IMR-90 (cell line): Measurements from ENCODE around the gene DRD2. TPM values are rescaled to one million over a fixed set of nuclear protein-coding genes. Genes with fewer than 3 reads are reported as not detected.

Experiments
- ATAC-seq: fragments of 200-7000 bp; cut with Tn5 transposase; 2 replicates; pipeline ENCODE4 v1.9.1; 2020; ENCODE audit warnings: low read depth, mild to moderate bottlenecking, moderate library complexity
- BruUV-seq: library from RNA; stranded (reverse); fragments of 400-500 nt; replicated peaks from 2 replicates; lab custom pipeline; 2021; lab: Mats Ljungman, UMichigan
- CTCF ChIA-PET: fragments of 300-600 bp; formaldehyde crosslinking; extraction: SDS; loops from one replicate; lab custom pipeline; 2021; ENCODE audit warnings: antibody characterized with exemption; lab: Yijun Ruan, JAX
- POLR2A ChIA-PET: fragments of 300-600 bp; sonication (Branson Sonifier 250); formaldehyde crosslinking; loops from one replicate; lab custom pipeline; 2022; ENCODE audit warnings: antibody characterized with exemption; ENCODE audit not compliant: unreplicated experiment; lab: Charles Lee
- DNase-seq: peaks from one replicate; pipeline ENCODE4 v3.0.0; 2013
- H2AFZ ChIP-seq: replicated peaks from 2 replicates; pipeline ENCODE3; 2013; ENCODE audit warnings: low read length, mild to moderate bottlenecking; ENCODE audit not compliant: poor library complexity
- H2AK5ac ChIP-seq: 2 replicates; pipeline ENCODE4 v1.6.1; 2013; ENCODE audit warnings: low read depth, low read length, inconsistent platforms
- H2AK9ac ChIP-seq: replicated peaks from 2 replicates; pipeline ENCODE3; 2013; ENCODE audit warnings: mild to moderate bottlenecking, low read depth, low read length, moderate library complexity; ENCODE audit not compliant: poor library complexity
- H2BK120ac ChIP-seq: 2 replicates; pipeline ENCODE4 v1.6.1; 2013; ENCODE audit warnings: low read depth, low read length, inconsistent platforms
- H2BK15ac ChIP-seq: 3 replicates; pipeline ENCODE4 v1.6.1; 2013; ENCODE audit warnings: low read depth, low read length, inconsistent platforms
- H2BK20ac ChIP-seq: 2 replicates; pipeline ENCODE4 v1.6.1; 2013; ENCODE audit warnings: low read depth, mild to moderate bottlenecking, inconsistent platforms, low read length, moderate library complexity
- H2BK5ac ChIP-seq: 2 replicates; pipeline ENCODE4 v1.6.1; 2013; ENCODE audit warnings: mild to moderate bottlenecking, low read depth, low read length, inconsistent platforms; ENCODE audit not compliant: poor library complexity, severe bottlenecking
- H3K14ac ChIP-seq: replicated peaks from 2 replicates; pipeline ENCODE4 v1.6.1; 2013; ENCODE audit warnings: low read depth, low read length, inconsistent platforms
- H3K18ac ChIP-seq: 2 replicates; pipeline ENCODE4 v1.6.1; 2013; ENCODE audit warnings: low read depth, low read length, control low read depth
- H3K23ac ChIP-seq: 2 replicates; pipeline ENCODE4 v1.6.1; 2013; ENCODE audit warnings: low read depth, low read length, inconsistent platforms
- H3K27ac ChIP-seq: 2 replicates; pipeline ENCODE4 v1.5.1; 2013; ENCODE audit warnings: mild to moderate bottlenecking, control low read depth, low read length; ENCODE audit not compliant: insufficient read depth
- H3K27me3 ChIP-seq: 2 replicates; pipeline ENCODE4 v1.6.1; 2013; ENCODE audit warnings: low read length; ENCODE audit not compliant: control insufficient read depth, insufficient read depth
- H3K36me3 ChIP-seq: 2 replicates; pipeline ENCODE4 v1.6.1; 2013; ENCODE audit warnings: low read length, mixed read lengths; ENCODE audit not compliant: control insufficient read depth, insufficient read depth
- H3K4ac ChIP-seq: 2 replicates; pipeline ENCODE4 v1.6.1; 2013; ENCODE audit warnings: low read depth, low read length, inconsistent platforms
- H3K4me1 ChIP-seq: 2 replicates; pipeline ENCODE4 v1.6.1; 2013; ENCODE audit warnings: low read length, mixed read lengths; ENCODE audit not compliant: control insufficient read depth, insufficient read depth
- H3K4me2 ChIP-seq: 2 replicates; pipeline ENCODE4 v1.6.1; 2013; ENCODE audit warnings: low read depth, mild to moderate bottlenecking, control low read depth, low read length, moderate library complexity
- H3K4me3 ChIP-seq: 2 replicates; pipeline ENCODE4 v1.5.1; 2013; ENCODE audit warnings: low read depth, mild to moderate bottlenecking, control low read depth, low read length, moderate library complexity; ENCODE audit not compliant: insufficient read depth
- H3K56ac ChIP-seq: 2 replicates; pipeline ENCODE4 v1.6.1; 2013; ENCODE audit warnings: low read length, inconsistent platforms; ENCODE audit not compliant: insufficient read depth; ENCODE audit errors: extremely low read depth
- H3K79me1 ChIP-seq, 2 experiments: 2 replicates each; pipeline ENCODE4 v1.6.1; 2013; ENCODE audit warnings: low read length in 2 of 2, inconsistent platforms in 1 of 2, low read depth in 1 of 2
- H3K9ac ChIP-seq: 2 replicates; pipeline ENCODE4 v1.6.1; 2013; ENCODE audit warnings: low read depth, low read length, control low read depth
- H3K9me1 ChIP-seq: 2 replicates; pipeline ENCODE4 v1.6.1; 2013; ENCODE audit warnings: low read length, inconsistent platforms; ENCODE audit not compliant: insufficient read depth
- H3K9me3 ChIP-seq: 2 replicates; pipeline ENCODE4 v1.6.1; 2013; ENCODE audit warnings: low read length; ENCODE audit not compliant: control insufficient read depth, insufficient read depth
- H4K20me1 ChIP-seq: 2 replicates; pipeline ENCODE4 v1.6.1; 2013; ENCODE audit warnings: low read length, inconsistent platforms; ENCODE audit not compliant: insufficient read depth
- H4K5ac ChIP-seq: 2 replicates; pipeline ENCODE4 v1.6.1; 2013; ENCODE audit warnings: mild to moderate bottlenecking, low read depth, low read length, control low read depth
- H4K8ac ChIP-seq, 2 experiments: 2 replicates each; pipeline ENCODE4 v1.6.1; 2013; ENCODE audit warnings: low read depth in 2 of 2, low read length in 2 of 2, control low read depth in 1 of 2, inconsistent platforms in 1 of 2
- H4K91ac ChIP-seq: 2 replicates; pipeline ENCODE4 v1.6.1; 2013; ENCODE audit warnings: low read depth, low read length, inconsistent platforms; ENCODE audit not compliant: insufficient read depth
- BHLHE40 ChIP-seq: fragments of 150-350 bp; IDR thresholded peaks from 2 replicates; pipeline ENCODE4 v1.6.1; 2016; ENCODE audit warnings: mild to moderate bottlenecking, low read depth, low read length
- CEBPB ChIP-seq: IDR thresholded peaks from 2 replicates; pipeline ENCODE4 v1.6.1; 2012; ENCODE audit warnings: low read depth, low read length, improper control_type of control experiment
- CHD1 ChIP-seq: IDR thresholded peaks from 2 replicates; pipeline ENCODE4 v1.6.1; 2012; ENCODE audit warnings: low read depth, low read length, improper control_type of control experiment
- FOS ChIP-seq: fragments of 150-350 bp; IDR thresholded peaks from 2 replicates; pipeline ENCODE4 v1.6.1; 2016; ENCODE audit warnings: low read depth, low read length
- MAFK ChIP-seq: IDR thresholded peaks from 2 replicates; pipeline ENCODE4 v1.6.1; 2012; ENCODE audit warnings: low read depth, low read length, improper control_type of control experiment
- MAZ ChIP-seq: IDR thresholded peaks from 2 replicates; pipeline ENCODE4 v1.6.1; 2012; ENCODE audit warnings: low read depth, mild to moderate bottlenecking, low read length, improper control_type of control experiment, moderate library complexity, borderline replicate concordance
- MXI1 ChIP-seq: IDR thresholded peaks from 2 replicates; pipeline ENCODE4 v1.6.1; 2012; ENCODE audit warnings: low read depth, mild to moderate bottlenecking, low read length, moderate library complexity, borderline replicate concordance
- NFE2L2 ChIP-seq: fragments of 150-350 bp; IDR thresholded peaks from 2 replicates; pipeline ENCODE4 v1.6.1; 2016; ENCODE audit warnings: low read depth, mild to moderate bottlenecking, low read length
- POLR2A ChIP-seq: IDR thresholded peaks from 2 replicates; pipeline ENCODE4 v1.6.1; 2012; ENCODE audit warnings: mild to moderate bottlenecking, low read depth, low read length
- RAD21 ChIP-seq: IDR thresholded peaks from 2 replicates; pipeline ENCODE4 v1.6.1; 2012; ENCODE audit warnings: low read length, improper control_type of control experiment
- RFX5 ChIP-seq: IDR thresholded peaks from 2 replicates; pipeline ENCODE4 v1.8.0; 2012; ENCODE audit warnings: low read depth, mild to moderate bottlenecking, low read length, moderate library complexity
- SMC3 ChIP-seq: fragments of 150-350 bp; IDR thresholded peaks from 2 replicates; pipeline ENCODE4 v1.6.1; 2016; ENCODE audit warnings: low read depth, mild to moderate bottlenecking, antibody characterized with exemption, low read length, moderate library complexity
- WGBS, 2 experiments: methylation state at CpG; one replicate each; pipeline versions ENCODE4 v1.1.5 to v1.1.7; 2013; ENCODE audit warnings: missing lambda C conversion rate in 2 of 2; ENCODE audit not compliant: insufficient read length in 1 of 2; ENCODE audit errors: extremely low coverage in 2 of 2; 5-methylcytosine and 5-hydroxymethylcytosine counted together
- dilution Hi-C: fragments of 300-500 bp; cut with HindIII; formaldehyde crosslinking; loops from one replicate; pipeline ENCODE4 v1.14.3; 2018; ENCODE audit warnings: low sequenced_read_pairs; ENCODE audit not compliant: unreplicated experiment
- in situ Hi-C: fragments of 300-500 bp; cut with MboI; formaldehyde crosslinking; loops from 3 replicates; pipeline ENCODE4 v1.14.3; 2019; ENCODE audit warnings: low sequenced_read_pairs, inconsistent platforms, mixed read lengths
- intact Hi-C: fragments of 100-400 bp; cut with micrococcal nuclease; formaldehyde crosslinking; loops from 2 replicates; pipeline ENCODE4 v1.10.0; 2022
- polyA plus RNA-seq, 3 experiments: library from polyadenylated mRNA; depleted of rRNA; stranded (reverse); fragments of >200 nt; gene quantifications; 2 replicates each; pipeline ENCODE4 v1.2.3, GENCODE V29; 2012; ENCODE audit warnings: low replicate concordance in 1 of 3
- total RNA-seq: library from RNA; depleted of rRNA; stranded (reverse); fragments of >200 nt; gene quantifications from 2 replicates; pipeline ENCODE4 v1.2.3, GENCODE V29; 2012
- TF ChIP-seq, protein P1 (sequence below): conservative IDR thresholded peaks from 2 replicates; pipeline ENCODE4 v1.5.1; 2012; ENCODE audit warnings: mild to moderate bottlenecking, low read depth, low read length, improper control_type of control experiment
- TF ChIP-seq, protein P2 (sequence below): fragments of 150-350 bp; IDR thresholded peaks from 2 replicates; pipeline ENCODE4 v1.6.1; 2017; ENCODE audit warnings: mild to moderate bottlenecking, antibody characterized with exemption, low read length, low read depth
- TF ChIP-seq, protein P3 (sequence below): fragments of 150-350 bp; IDR thresholded peaks from 2 replicates; pipeline ENCODE4 v1.6.1; 2016; ENCODE audit warnings: low read depth, mild to moderate bottlenecking, low read length, moderate library complexity, borderline replicate concordance

DRD2 gene
- total and polyA plus RNA-seq, 2 of the 4 experiments (the other 2 are of a cell fraction): not detected

DNA sequence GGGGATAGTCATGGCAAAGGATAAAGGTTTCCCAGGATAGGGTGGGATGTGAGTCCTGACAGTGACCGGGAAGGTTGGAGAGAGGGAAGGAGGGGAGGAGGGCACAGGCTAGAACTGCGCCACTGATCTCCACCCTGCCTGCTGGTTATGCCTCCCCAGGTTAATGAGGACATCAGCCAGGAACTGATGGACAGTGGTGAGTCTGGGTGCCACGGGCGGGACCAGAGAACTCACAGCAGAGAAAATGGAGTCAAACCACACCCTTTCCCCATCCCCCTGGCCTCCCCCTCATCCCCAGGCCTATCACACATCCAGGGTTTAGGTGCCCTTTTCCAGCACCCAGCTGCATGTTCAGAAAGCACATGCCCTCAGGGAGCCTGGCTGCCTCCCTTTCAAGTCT lies 77.4 kb downstream of the DRD2 start:
- peaks cover 10% of the 10 kb centered on the region for H3K27me3 ChIP-seq
- H3K56ac ChIP-seq: no peak overlapping the region
- TF ChIP-seq BHLHE40 (no peak), NFE2L2 (no peak), FOS (no peak), RAD21 (no peak), POLR2A (no peak), SMC3 (no peak), CHD1 (no peak), MAFK (no peak), CEBPB (no peak), MAZ (no peak), MXI1 (no peak), RFX5 (no peak)
- TF ChIP-seq, protein P1, sequence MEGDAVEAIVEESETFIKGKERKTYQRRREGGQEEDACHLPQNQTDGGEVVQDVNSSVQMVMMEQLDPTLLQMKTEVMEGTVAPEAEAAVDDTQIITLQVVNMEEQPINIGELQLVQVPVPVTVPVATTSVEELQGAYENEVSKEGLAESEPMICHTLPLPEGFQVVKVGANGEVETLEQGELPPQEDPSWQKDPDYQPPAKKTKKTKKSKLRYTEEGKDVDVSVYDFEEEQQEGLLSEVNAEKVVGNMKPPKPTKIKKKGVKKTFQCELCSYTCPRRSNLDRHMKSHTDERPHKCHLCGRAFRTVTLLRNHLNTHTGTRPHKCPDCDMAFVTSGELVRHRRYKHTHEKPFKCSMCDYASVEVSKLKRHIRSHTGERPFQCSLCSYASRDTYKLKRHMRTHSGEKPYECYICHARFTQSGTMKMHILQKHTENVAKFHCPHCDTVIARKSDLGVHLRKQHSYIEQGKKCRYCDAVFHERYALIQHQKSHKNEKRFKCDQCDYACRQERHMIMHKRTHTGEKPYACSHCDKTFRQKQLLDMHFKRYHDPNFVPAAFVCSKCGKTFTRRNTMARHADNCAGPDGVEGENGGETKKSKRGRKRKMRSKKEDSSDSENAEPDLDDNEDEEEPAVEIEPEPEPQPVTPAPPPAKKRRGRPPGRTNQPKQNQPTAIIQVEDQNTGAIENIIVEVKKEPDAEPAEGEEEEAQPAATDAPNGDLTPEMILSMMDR: no peak
- TF ChIP-seq, protein P2, sequence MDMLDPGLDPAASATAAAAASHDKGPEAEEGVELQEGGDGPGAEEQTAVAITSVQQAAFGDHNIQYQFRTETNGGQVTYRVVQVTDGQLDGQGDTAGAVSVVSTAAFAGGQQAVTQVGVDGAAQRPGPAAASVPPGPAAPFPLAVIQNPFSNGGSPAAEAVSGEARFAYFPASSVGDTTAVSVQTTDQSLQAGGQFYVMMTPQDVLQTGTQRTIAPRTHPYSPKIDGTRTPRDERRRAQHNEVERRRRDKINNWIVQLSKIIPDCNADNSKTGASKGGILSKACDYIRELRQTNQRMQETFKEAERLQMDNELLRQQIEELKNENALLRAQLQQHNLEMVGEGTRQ: no peak
- TF ChIP-seq, protein P3, sequence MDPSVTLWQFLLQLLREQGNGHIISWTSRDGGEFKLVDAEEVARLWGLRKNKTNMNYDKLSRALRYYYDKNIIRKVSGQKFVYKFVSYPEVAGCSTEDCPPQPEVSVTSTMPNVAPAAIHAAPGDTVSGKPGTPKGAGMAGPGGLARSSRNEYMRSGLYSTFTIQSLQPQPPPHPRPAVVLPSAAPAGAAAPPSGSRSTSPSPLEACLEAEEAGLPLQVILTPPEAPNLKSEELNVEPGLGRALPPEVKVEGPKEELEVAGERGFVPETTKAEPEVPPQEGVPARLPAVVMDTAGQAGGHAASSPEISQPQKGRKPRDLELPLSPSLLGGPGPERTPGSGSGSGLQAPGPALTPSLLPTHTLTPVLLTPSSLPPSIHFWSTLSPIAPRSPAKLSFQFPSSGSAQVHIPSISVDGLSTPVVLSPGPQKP: no peak
- no peak overlapping the region for H3K4me3 ChIP-seq
- H3K9me1 ChIP-seq: no peaks in the 10 kb centered on the region
- no peak overlapping the region for H2BK20ac ChIP-seq
- no peak overlapping the region for H2BK5ac ChIP-seq
- H3K27ac ChIP-seq: no peak overlapping the region
- H3K36me3 ChIP-seq: no peaks in the 10 kb centered on the region
- no peak overlapping the region for H4K8ac ChIP-seq
- intact Hi-C loops: no loop called here
- no peak overlapping the region for H2AFZ ChIP-seq
- no peak overlapping the region for H3K4ac ChIP-seq
- no TSS peak for BruUV-seq
- H3K18ac ChIP-seq: no peak overlapping the region
- no peak overlapping the region for H2AK9ac ChIP-seq
- in situ Hi-C loops: no loop called here
- H3K23ac ChIP-seq: no peak overlapping the region
- no peak overlapping the region for H2BK120ac ChIP-seq
- no peak overlapping the region for H2AK5ac ChIP-seq
- CTCF ChIA-PET: no interaction called here
- DNase-seq (no peak), ATAC-seq (no peak)
- dilution Hi-C loops: no loop called here
- H4K20me1 ChIP-seq: no peaks in the 10 kb centered on the region
- no peak overlapping the region for H2BK15ac ChIP-seq
- no peak overlapping the region for H3K9ac ChIP-seq
- no peak overlapping the region for H4K91ac ChIP-seq
- H3K4me2 ChIP-seq: no peak overlapping the region
- no peaks in the 10 kb centered on the region for H3K4me1 ChIP-seq
- H3K9me3 ChIP-seq: no peaks in the 10 kb centered on the region
- POLR2A ChIA-PET: no interaction called here
- WGBS, 2 experiments: 40% methylated on average over 1 of the region's 4 CpGs; no CpG with 5 or more reads in 1 of the 2 experiments
- no peaks in the 10 kb centered on the region for H3K79me1 ChIP-seq
- no peak overlapping the region for H4K5ac ChIP-seq
- H3K14ac ChIP-seq: no peak overlapping the region
